Coronary artery (tissue), 2 donors: ENCODE data around the gene LRP8.

Experiments used
- DNase-seq: peaks from one replicate; pipeline ENCODE4 v3.0.0-alpha.2; 2017; ENCODE audit warnings: low spot score
- H3K27ac ChIP-seq, 2 donors: fragments of 200-600 bp; sonication (generic); one replicate each; pipeline ENCODE4 v1.5.1; 2016 to 2019
- H3K4me3 ChIP-seq: fragments of 200-600 bp; sonication (generic); 2 replicates; pipeline ENCODE4 v1.5.1; 2016; ENCODE audit warnings: mild to moderate bottlenecking, moderate library complexity
- TF ChIP-seq, protein P1 (sequence below): fragments of 200-600 bp; sonication (generic); IDR thresholded peaks from one replicate; pipeline ENCODE4 v1.5.1; 2019; ENCODE audit warnings: antibody characterized with exemption

The LRP8 gene

DNA sequence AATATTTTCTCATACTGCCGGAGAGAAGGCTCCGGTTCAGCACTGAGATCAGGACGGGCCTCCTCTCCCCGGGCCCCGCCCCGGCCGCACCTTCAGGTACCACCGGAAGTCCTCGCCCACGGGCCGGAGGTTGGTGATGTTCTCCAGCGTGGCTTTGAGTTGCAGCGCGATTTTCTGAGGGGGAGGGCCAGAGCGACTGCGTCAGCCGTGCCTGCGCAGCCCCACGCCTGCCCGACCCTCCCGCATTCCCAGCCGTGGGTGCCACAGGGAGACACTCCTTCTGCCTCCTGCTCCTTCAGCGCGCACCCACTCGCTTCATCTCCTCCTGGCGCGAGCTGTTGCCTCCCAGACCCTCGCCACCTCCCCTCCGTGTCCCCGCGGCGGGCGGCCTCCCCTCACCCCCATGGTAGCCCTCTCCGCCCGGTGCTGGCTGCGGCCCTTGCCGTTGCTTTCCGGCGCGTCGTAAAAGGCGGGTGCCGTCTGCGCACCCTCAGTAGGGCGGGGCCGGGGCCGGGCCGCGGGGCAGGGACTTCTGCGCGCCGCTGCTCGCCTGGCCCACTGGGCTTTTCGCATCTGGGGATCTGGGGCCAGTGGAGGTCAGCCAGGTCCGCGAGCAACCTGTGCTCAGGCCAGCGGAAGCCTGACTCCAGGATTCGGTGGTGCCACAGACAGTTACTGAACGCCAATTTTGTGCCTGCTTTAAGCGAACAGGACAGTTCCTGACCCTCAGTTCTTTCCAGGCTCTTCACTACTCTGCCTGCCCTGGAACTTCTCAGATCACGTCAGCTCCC lies 107.5 kb downstream of the LRP8 start, which contains the start of gene CZIB:
CZIB (minus strand) TSS at position 464 of the 791 bp plus-strand sequence; CDS start at position 405, 59 bp downstream.
- TF ChIP-seq, protein P1, sequence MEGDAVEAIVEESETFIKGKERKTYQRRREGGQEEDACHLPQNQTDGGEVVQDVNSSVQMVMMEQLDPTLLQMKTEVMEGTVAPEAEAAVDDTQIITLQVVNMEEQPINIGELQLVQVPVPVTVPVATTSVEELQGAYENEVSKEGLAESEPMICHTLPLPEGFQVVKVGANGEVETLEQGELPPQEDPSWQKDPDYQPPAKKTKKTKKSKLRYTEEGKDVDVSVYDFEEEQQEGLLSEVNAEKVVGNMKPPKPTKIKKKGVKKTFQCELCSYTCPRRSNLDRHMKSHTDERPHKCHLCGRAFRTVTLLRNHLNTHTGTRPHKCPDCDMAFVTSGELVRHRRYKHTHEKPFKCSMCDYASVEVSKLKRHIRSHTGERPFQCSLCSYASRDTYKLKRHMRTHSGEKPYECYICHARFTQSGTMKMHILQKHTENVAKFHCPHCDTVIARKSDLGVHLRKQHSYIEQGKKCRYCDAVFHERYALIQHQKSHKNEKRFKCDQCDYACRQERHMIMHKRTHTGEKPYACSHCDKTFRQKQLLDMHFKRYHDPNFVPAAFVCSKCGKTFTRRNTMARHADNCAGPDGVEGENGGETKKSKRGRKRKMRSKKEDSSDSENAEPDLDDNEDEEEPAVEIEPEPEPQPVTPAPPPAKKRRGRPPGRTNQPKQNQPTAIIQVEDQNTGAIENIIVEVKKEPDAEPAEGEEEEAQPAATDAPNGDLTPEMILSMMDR: no peak
- Histone ChIP-seq H3K4me3 (peak within 1 kb of the TSS; percentile 91), H3K27ac (peak within 1 kb of the TSS; percentile 98 to 99)
- peak; percentile 95 for DNase-seq

DNA sequence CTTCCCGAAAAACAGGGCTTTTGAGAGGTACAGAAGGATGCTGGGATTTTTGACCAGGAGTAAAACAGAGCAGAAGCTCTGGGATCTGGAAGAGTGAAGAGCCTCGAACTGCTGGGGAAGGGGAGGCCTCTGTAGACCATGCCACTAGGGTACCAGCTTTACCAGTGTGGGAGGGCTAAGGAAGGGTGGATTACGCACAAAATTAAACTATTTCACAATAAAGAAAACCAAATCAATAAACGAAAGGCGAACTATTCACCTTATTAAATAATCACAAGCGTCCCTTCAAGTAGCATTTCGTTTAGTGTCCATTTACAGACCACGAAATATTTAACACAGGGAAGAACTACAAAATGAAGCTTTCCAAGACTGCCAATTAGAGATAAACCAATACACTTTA lies 108.2 kb downstream of the LRP8 start:
- H3K4me3 ChIP-seq: peak overlapping the region; percentile 91
- H3K27ac ChIP-seq: peak overlapping the region; percentile 98 to 99
- TF ChIP-seq, protein P1: no peak
- no peak for DNase-seq

DNA sequence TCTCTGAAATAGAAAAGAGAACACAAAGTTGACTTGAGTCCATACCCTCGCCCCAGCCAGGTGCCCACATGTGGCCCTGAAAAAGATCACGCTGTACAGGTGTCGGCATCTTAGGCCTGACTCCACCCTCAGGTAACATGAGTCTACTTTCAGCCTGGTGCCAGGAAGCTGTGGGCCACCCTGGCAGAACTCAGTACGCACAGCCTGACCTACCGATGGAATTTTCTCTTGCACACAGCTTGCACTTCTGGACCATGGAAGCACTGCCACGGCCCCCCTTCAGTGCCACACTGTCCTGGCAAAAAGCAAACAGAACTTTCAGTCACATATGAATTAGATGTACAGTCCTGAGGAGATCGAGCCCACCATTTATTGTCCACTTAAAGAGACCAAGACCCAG lies 109.7 kb downstream of the LRP8 start:
- H3K4me3 ChIP-seq: no peak overlapping the region
- TF ChIP-seq, protein P1: no peak
- no peak for DNase-seq
- no peak overlapping the region for H3K27ac ChIP-seq

DNA sequence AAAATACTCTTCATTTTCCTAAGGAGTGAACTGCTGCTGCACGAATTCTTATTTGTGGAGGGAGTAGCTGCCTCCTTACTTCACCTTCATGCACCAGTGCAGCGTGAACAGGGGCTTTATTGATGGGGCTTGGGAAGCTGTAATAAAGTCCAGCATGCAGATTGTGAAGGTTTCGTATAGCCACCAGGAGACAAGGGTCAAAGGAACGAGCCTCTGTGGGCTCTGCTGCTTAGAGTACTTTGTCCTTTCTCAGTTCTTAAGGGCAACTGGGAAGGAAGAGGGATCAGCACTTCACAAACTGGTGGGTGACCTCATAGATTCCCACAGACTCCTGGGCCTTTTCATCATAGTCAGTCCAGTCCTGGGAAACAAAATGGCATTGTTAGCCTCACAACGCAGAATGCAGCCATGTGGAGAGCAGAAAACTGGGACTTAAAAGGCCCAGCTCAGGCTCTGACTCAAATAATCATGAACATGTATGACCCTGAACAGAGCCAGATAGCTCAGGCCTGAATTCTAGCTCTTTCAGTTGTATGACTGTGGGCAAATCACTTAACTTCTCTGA lies 113.4 kb downstream of the LRP8 start:
- peak; percentile 29 for DNase-seq
- no peak overlapping the region for H3K4me3 ChIP-seq
- H3K27ac ChIP-seq: no peak overlapping the region
- TF ChIP-seq, protein P1: no peak

DNA sequence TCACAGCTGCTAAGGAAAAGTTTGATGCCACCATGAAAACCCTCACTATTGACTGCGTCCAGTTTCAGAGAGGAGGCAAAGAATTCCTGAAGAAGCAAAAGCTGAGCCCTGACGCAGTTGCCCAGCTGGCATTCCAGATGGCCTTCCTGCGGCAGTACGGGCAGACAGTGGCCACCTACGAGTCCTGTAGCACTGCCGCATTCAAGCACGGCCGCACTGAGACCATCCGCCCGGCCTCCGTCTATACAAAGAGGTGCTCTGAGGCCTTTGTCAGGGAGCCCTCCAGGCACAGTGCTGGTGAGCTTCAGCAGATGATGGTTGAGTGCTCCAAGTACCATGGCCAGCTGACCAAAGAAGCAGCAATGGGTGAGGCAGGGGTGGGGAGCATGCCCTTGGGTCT lies 116.9 kb downstream of the LRP8 start:
- TF ChIP-seq, protein P1: no peak
- no peak overlapping the region for H3K4me3 ChIP-seq
- peak; percentile 46 for DNase-seq
- no peak overlapping the region for H3K27ac ChIP-seq

DNA sequence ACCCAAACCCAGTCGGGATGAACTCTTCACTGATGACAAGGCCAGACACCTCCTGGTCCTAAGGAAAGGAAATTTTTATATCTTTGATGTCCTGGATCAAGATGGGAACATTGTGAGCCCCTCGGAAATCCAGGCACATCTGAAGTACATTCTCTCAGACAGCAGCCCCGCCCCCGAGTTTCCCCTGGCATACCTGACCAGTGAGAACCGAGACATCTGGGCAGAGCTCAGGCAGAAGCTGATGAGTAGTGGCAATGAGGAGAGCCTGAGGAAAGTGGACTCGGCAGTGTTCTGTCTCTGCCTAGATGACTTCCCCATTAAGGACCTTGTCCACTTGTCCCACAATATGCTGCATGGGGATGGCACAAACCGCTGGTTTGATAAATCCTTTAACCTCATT lies 117.5 kb downstream of the LRP8 start:
- H3K27ac ChIP-seq: no peak overlapping the region
- DNase-seq: peak; percentile 43
- H3K4me3 ChIP-seq: no peak overlapping the region
- TF ChIP-seq, protein P1: no peak

DNA sequence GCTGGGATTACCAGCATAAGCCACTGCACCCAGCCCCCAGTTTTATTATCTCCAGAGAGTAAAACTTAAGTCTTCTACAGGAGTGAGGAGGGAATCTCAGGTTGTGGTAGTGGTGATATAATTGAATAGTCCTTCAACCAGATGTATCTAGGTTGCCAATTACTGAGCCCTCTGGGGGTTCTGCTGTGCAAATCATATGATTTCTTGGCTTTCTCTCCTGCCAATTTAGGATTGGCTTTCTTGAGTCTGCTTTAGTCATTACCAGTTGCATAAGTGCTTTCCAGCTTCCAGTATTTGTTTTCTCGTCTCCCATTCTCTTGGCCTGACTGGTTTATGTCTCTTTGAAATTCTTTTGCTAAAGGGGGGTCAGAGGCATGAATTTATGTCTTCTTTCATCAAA lies 120.1 kb downstream of the LRP8 start:
- Histone ChIP-seq H3K4me3 (no peak overlapping the region), H3K27ac (no peak overlapping the region)
- no peak for DNase-seq
- TF ChIP-seq, protein P1: no peak
